ENCODE results near the gene CPNE2. TPM values are rescaled to one million over a fixed set of nuclear protein-coding genes. Genes with fewer than 3 reads are reported as not detected.

Gene CPNE2
- polyA plus RNA-seq, 1 donor (not counting 4 experiments of a cell fraction or from before 2014, with no cell fraction given), result 26.5 TPM

DNA sequence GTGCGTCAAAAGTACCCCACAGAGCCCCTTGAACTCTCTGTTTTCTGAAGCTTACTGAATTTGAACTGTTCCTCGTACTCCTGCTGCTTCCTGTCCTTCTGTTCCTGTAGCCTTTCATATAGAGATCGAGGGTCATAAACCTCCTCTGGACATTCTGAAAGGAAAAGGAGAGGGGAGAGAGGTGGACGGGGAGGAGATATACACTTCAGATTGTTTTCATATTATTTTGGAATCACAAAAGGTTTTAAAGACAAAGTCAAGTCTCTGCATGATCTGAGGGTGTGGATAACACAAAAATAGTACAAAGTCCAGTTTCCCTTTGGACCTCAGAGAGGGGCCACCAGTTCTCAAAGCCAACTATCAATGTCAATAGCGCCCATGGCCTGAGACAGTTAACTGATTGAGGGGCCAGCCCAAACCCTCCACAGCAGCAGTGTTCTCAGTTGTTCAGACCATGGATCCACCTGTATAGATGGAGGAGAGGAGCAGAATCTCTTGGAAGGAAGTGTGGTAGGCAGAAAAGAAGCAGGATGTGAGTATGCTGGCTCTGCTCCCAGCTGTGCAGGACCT, 80.4 kb downstream of the CPNE2 start:
- H3K9me3 ChIP-seq (ENCODE audit: control insufficient read depth, low read depth, low read length), result no peaks in the 10 kb centered on the region
- TF ChIP-seq, protein P1, sequence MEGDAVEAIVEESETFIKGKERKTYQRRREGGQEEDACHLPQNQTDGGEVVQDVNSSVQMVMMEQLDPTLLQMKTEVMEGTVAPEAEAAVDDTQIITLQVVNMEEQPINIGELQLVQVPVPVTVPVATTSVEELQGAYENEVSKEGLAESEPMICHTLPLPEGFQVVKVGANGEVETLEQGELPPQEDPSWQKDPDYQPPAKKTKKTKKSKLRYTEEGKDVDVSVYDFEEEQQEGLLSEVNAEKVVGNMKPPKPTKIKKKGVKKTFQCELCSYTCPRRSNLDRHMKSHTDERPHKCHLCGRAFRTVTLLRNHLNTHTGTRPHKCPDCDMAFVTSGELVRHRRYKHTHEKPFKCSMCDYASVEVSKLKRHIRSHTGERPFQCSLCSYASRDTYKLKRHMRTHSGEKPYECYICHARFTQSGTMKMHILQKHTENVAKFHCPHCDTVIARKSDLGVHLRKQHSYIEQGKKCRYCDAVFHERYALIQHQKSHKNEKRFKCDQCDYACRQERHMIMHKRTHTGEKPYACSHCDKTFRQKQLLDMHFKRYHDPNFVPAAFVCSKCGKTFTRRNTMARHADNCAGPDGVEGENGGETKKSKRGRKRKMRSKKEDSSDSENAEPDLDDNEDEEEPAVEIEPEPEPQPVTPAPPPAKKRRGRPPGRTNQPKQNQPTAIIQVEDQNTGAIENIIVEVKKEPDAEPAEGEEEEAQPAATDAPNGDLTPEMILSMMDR (optimal IDR thresholded peaks at IDR 0.05 in 1 of 3, IDR thresholded peaks at IDR 0.05 in 1 of 3, conservative IDR thresholded peaks at IDR 0.05 in 1 of 3; ENCODE audit: extremely low read depth in 1 of 3, insufficient read depth in 2 of 3, low read length in 3 of 3), result no peak
- TF ChIP-seq EZH2 (IDR thresholded peaks at IDR 0.05; ENCODE audit: low read length), result no peak
- no peaks in the 10 kb centered on the region for H3K9me1 ChIP-seq (ENCODE audit: control insufficient read depth, extremely low read depth, insufficient read depth, low read length)
- peaks cover 8 to 12% of the 10 kb centered on the region in 2 experiments for H3K36me3 ChIP-seq (ENCODE audit: control insufficient read depth in 2 of 2, extremely low read depth in 1 of 2, insufficient read depth in 2 of 2, low read length in 2 of 2)
- H3K9ac ChIP-seq (ENCODE audit: control insufficient read depth, extremely low read depth, insufficient read depth, low read length), result no peak overlapping the region
- no peak for FAIRE-seq
- no peak overlapping the region for H3K4me2 ChIP-seq (ENCODE audit: control insufficient read depth, extremely low read depth, insufficient read depth, low read depth, low read length)
- peaks cover under 1% of the 10 kb centered on the region for H3K4me1 ChIP-seq (ENCODE audit: control insufficient read depth, extremely low read depth, insufficient read depth, low read length)
- no peak overlapping the region for H2AFZ ChIP-seq (ENCODE audit: control insufficient read depth, low read length)
- no peak for DNase-seq (ENCODE audit: low read depth, low spot score)
- H3K4me3 ChIP-seq (ENCODE audit: control insufficient read depth in 2 of 3, extremely low read depth in 1 of 3, insufficient read depth in 2 of 3, low read depth in 1 of 3, low read length in 3 of 3), result no peak overlapping the region
- H3K27ac ChIP-seq (ENCODE audit: control insufficient read depth, insufficient read depth, low read length), result no peak overlapping the region
- H4K20me1 ChIP-seq (ENCODE audit: control insufficient read depth, extremely low read depth, insufficient read depth, low read length), result no peaks in the 10 kb centered on the region
- no peaks in the 10 kb centered on the region for H3K27me3 ChIP-seq (ENCODE audit: control insufficient read depth, extremely low read depth, insufficient read depth, low read length)
- dilution Hi-C loops (cut with MboI; ENCODE audit: extremely low pct_ligation_motif_present, low sequenced_read_pairs), result no loop called here
- H3K79me2 ChIP-seq (ENCODE audit: control insufficient read depth, insufficient read depth, low read length), result no peaks in the 10 kb centered on the region

- H3K4me1 ChIP-seq (ENCODE audit: control insufficient read depth, extremely low read depth, insufficient read depth, low read length), result no peaks in the 10 kb centered on the region
- no peak overlapping the region for H3K27ac ChIP-seq (ENCODE audit: control insufficient read depth, insufficient read depth, low read length)
- peaks cover 12% of the 10 kb centered on the region in 2 experiments for H3K36me3 ChIP-seq (ENCODE audit: control insufficient read depth in 2 of 2, extremely low read depth in 1 of 2, insufficient read depth in 2 of 2, low read length in 2 of 2)
- TF ChIP-seq EZH2 (IDR thresholded peaks at IDR 0.05; ENCODE audit: low read length), result no peak
- TF ChIP-seq, protein P1 (optimal IDR thresholded peaks at IDR 0.05 in 1 of 3, IDR thresholded peaks at IDR 0.05 in 1 of 3, conservative IDR thresholded peaks at IDR 0.05 in 1 of 3; ENCODE audit: extremely low read depth in 1 of 3, insufficient read depth in 2 of 3, low read length in 3 of 3), result no peak
- FAIRE-seq (no peak), DNase-seq (ENCODE audit: low read depth, low spot score) (no peak)
- no peaks in the 10 kb centered on the region for H4K20me1 ChIP-seq (ENCODE audit: control insufficient read depth, extremely low read depth, insufficient read depth, low read length)
- H3K4me2 ChIP-seq (ENCODE audit: control insufficient read depth, extremely low read depth, insufficient read depth, low read depth, low read length), result no peak overlapping the region
- H3K27me3 ChIP-seq (ENCODE audit: control insufficient read depth, extremely low read depth, insufficient read depth, low read length), result no peaks in the 10 kb centered on the region
- no peak overlapping the region for H3K4me3 ChIP-seq (ENCODE audit: control insufficient read depth in 2 of 3, extremely low read depth in 1 of 3, insufficient read depth in 2 of 3, low read depth in 1 of 3, low read length in 3 of 3)
- no peaks in the 10 kb centered on the region for H3K9me3 ChIP-seq (ENCODE audit: control insufficient read depth, low read depth, low read length)
- no peaks in the 10 kb centered on the region for H3K9me1 ChIP-seq (ENCODE audit: control insufficient read depth, extremely low read depth, insufficient read depth, low read length)
- no peak overlapping the region for H3K9ac ChIP-seq (ENCODE audit: control insufficient read depth, extremely low read depth, insufficient read depth, low read length)
- dilution Hi-C loops (cut with MboI; ENCODE audit: extremely low pct_ligation_motif_present, low sequenced_read_pairs), result no loop called here
- no peak overlapping the region for H2AFZ ChIP-seq (ENCODE audit: control insufficient read depth, low read length)
- peaks cover 12% of the 10 kb centered on the region for H3K79me2 ChIP-seq (ENCODE audit: control insufficient read depth, insufficient read depth, low read length)
These were observed 83.5 kb downstream of the CPNE2 start for GRCh38 chr16:57175896-57176295.

Data from keratinocyte (primary cell).